HG03196 (cell line): Measurements from ENCODE around the gene PDZK1IP1.

Experiments used
- ATAC-seq: cut with Tn5 transposase; IDR thresholded peaks from one replicate; pipeline ENCODE4 v1.9.1; 2021; ENCODE audit not compliant: unreplicated experiment

PDZK1IP1 gene, protein sequence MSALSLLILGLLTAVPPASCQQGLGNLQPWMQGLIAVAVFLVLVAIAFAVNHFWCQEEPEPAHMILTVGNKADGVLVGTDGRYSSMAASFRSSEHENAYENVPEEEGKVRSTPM

DNA sequence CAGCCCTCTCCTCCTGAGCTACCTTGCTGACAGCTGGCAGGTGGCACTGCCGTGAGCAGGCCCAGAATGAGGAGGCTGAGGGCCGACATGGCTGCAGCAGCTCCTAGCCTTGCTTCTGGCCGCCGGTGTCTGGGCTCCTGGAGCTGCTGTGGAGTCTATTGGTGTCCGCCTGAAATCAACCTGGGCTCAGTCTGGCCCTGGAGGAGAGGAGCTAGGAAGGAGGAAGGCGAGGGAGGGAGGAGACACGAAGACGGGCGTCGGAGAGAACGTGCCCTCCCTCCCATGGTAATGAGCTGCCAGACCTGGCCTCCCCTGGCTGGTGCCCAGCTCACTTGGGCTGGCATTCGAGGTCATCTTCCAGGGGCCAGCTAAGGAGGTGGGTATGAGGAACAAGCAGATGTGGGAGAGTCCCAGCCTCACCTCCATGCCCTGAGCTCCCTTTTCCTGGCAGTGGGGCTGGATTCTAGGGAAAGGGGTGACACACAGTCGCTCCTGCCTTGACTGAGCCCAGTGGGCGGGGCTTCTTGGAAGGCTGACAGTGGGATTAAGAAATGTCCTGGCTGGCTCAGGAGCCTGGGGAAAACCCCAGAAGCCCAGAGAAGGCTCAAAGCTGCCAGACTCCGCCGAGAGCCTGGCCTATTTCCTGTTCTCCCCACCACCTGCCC is at the start of gene PDZK1IP1:
Gene PDZK1IP1 (minus strand): TSS at position 193 of the 665 bp plus-strand sequence. CDS start 104 bp downstream, at position 89.
- no peak for ATAC-seq

DNA sequence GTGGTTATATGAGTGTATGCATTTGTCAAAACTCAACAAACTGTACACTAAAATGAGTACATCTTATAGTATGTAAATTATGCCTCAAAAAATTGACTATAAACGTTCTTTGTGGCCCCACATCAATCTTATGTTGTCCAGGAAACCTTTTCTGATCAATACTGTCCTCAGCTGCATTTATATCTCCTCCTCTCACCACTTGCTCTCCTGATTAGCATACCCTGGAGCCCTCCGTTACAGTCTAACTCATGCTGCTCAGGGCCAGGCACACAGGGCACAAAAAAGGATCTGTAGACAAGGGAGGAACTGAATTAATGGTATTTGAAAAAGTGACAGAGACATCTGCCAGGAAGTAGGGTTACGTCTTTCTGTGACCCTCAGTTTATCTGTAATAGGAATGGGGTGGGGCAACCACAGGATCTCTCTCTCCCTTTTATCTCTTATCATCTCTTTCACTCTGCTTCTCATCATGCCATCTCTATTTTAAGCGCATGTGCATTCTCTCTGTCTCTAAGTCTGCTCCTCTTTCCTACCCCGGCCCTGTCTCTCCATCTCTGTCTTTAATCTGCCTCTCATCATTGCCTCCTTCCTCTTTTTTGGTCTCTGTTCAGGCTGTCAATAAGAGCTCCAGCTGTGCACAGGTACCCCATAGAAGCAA is 49.2 kb upstream of the PDZK1IP1 start:
- no peak for ATAC-seq

DNA sequence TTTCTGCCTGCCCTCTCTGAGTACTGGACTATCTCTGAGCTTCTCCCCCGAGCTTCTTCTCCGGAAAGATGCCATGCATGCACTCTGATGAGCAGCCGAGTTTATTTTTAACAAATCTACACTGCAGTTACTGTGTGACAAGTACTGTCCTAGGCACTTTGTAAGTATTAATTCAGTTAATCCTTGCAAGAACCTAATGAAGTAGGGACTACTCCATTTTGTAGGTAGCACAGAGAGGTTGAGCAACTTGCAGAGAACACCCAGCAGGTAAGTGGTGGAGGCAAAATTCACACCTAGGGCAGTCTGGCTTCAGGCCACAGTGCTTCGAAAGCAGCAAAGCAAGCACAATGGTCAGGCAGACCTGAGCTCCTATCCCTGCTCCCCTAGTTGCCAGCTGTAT is 46.0 kb upstream of the PDZK1IP1 start:
- no peak for ATAC-seq

DNA sequence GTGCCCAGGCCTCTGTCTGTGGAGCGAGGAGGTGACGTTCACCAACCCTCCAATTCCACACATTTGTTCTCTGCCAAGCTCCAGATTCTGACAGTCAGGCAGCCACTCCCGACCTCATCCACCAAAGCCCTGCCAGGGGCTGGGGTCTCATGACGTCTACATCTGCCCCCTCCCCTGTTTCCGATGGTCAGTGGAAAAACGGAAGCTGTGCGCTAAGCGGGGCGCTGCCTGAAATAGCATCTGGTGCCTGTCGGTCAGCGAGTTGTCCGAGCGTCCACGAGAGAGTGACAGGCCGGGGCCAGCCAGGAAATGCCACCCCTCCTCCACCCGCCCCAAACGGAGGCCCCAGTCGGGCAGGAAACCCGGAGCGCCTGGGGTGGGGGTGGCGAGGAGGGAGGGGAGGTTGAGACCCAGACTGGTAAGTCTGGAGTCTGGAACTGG is 45.4 kb upstream of the PDZK1IP1 start:
- ATAC-seq, result no peak

DNA sequence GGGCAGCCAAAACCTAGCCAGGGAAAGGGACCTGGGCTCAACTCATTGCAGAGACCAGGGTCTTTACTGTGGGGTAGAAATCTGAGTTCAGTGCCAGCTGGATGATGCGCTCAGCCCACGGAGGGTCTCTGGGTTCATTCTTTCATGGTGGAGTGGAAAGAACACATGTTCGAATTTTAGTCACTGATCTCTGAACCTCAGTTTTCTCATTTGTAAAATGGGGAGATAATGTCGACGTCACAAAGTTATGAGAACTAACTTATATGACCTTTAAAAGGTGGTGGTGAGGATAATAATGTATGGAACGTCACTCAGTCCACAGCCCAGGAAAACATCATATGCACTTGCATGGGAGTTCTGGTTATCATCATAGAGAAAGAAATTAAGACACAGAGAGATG is 43.4 kb upstream of the PDZK1IP1 start:
- ATAC-seq, result no peak

DNA sequence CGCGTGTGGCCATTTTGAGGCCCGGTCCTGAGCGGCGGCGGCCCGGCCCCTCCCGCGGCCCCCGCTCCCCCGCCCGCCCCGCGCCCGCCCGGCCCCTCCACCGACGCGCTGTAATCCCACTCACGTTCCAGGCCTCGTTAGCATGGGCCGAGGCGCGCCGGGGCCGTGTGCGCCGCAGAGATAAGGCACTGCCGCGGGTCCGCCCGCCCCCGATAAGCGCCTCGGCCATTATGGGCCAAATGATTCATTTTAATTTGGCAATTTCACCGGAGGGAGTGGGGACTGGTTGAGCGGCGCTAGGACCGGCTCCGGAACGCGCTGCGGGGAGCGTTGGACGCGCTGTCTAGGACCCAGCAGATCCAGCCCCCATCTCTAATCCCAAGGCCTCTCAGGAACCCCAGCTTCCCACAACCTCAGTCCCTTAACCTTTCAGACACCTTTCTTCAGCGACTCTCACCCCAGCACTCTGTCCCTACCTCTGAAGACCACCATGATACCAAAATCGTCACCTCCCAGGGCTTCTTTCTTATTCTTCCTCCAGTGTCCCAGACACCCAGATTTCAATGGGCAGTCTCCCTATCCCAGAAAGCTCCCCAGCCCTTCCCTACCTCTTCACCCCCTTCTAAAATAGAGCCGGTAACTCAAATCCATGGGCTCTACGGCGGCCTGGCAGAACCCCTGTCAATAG is 42.5 kb upstream of the PDZK1IP1 start, which contains the start of gene TAL1:
Gene TAL1 (minus strand): TSS at position 39 of the 688 bp plus-strand sequence. CDS start 6,337 bp downstream, outside the sequence.
- no peak for ATAC-seq

DNA sequence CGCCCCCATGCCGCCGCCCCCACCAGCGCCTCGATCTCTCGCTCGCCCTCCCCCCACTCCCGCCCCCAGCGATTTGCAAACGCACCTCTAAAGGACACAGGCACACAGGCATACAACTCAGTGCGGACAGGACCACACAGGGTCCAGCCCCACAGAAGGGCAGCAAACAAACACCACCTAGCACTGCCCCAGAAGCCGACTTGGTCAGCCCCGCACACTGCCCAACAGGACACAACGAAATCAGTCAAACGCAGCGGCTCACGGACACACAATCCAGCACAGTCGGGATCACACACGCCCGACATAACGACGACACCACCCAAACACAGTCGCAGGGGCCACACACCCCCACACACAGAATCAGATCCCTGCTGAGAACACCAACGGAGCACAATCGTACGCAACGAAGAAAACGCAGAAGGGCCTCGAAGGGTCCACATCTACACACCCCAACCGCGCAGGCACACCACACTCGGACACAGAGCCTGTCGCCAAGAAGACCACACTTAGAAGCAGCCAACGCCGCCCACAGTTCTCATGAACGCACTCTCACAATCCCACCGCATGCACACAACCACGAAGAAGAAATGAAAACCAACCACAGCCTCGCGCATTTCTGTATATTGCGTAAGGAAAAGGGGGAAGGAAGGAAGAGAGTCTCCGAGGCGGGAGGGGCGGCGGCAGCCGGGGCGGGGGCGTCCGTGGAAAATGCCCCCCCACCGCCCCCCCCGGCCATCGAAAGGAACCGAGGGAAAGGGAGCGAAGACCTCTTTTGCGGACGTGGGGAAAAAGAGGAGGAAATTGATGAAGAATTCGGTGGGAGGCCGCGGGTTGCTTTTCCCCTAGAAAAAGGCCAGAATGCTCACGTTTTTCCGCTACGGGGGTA is 41.7 kb upstream of the PDZK1IP1 start:
- ATAC-seq, result no peak

DNA sequence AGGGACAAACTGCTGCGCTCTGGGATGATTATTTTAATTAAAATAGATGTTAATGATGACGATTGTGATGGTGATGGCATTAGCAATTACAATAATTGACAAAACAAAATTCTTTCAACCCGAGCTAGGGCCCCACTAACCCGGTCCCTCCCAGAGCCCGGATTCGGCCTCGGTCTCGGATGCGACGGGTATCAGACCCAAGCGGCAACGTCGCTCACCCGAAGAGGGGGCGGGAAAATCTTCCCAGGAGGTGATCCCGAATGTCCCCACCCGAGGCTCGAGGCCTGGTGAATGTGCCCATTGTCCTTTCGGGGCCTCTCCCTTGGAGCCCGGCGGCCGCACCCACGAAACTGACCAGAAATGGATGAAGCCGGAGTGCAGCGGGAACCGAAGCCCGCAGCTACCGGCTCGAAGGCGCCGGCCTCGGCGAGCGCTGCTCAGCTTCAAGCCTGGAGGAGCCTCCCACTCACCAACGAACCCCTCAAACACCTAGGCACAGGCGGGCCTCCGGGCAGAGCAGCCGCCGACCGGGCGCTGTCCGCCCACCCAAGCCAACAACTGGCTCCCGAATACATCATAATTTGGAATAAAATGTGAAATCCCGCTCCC is 41.0 kb upstream of the PDZK1IP1 start:
- no peak for ATAC-seq

DNA sequence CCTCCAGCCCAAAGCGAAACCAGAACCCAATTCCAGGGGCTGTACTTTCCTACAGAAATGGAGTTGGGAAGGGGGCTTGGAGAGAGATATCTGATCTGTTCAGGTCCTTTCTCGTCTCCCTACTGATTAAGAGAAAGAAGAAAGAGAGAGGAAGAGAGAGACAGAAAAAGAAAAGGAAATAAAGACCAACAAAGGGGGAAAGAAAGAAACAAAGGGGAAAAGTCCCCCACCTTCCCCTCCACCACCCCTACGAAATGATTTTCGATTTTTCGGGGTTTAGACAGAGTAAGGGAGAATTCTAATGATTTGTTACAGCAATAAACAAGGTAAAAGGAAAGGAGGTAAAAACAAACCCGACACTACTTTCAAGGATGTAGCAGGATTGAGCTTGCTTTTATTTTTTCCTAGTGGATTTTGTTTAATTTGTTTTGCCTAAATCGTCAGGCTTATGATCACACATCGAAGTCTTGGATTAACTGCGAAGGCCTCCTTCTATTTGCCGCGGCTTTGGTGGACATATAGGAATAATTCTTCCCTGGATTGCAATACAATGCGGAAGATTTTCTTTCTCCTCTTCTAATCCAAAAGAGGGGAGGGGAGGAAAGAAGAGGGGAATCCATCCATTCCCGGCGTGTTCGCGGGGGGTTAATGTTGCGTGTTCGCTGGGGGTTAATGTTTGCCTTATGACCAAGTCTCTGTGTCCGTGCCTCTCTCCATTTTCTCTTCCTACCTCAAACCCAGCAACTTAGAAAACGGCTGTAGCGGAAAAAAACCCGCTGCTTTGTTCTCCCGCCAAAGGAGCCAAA is 40.3 kb upstream of the PDZK1IP1 start:
- ATAC-seq, result no peak

DNA sequence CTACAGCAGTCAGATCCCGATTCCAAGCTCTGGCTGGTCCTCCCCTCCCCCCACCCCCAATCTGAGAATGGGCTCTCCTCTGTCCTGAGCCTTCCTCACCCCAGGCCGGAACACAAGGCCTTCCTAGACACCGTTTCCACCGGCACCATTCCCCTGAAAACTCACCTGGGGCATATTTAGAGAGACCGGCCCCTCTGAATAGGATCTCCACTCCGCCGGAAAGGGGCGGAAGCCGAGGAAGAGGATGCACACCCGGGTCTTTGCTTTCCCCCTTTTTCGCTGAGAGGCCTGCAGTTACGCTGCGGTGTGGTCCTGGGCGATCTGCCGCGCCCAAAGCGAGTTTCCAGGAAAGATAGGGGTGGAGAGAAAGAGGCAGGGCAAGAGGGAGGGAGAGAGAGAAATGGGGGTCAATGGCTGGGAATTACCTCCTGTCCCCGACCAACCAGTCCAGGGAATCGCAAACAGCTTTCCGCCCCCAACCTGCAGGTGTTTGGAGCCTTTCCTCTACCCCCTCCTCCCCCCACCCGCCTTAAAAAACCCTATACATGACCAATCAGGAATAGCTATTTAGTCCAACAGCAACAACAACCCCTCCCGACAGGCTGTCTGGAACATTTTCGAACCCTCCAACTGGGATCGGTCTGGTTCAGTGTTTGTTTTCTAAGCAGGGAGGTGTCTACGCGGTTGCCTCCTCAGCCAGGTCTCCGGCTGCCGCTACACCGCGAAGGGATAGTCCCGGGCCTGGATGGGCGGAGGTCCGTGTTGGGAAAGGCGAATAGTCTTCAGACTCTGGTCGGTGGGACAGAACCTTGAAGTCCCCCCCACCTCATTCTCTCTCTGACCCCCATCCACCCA is 39.4 kb upstream of the PDZK1IP1 start:
- ATAC-seq, result no peak

DNA sequence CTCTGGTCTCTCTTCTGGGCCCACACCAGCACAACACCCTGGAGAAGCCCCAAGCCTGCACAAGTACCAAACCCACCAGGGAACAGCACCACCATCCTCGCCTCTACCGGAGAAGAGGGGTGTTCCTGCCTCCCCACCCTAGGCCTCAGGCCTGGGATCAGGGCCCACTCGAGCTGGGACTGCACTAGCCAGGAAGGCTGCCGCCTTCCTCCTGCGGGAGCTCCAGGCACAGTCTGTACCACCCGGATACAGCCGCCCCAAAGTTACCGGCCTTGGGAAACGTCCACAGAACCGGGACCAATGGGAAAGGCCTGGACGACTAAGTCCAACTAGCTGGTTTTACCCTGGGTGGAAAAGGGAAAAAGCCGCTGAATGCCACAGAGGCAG is 38.8 kb upstream of the PDZK1IP1 start:
- ATAC-seq, result no peak

DNA sequence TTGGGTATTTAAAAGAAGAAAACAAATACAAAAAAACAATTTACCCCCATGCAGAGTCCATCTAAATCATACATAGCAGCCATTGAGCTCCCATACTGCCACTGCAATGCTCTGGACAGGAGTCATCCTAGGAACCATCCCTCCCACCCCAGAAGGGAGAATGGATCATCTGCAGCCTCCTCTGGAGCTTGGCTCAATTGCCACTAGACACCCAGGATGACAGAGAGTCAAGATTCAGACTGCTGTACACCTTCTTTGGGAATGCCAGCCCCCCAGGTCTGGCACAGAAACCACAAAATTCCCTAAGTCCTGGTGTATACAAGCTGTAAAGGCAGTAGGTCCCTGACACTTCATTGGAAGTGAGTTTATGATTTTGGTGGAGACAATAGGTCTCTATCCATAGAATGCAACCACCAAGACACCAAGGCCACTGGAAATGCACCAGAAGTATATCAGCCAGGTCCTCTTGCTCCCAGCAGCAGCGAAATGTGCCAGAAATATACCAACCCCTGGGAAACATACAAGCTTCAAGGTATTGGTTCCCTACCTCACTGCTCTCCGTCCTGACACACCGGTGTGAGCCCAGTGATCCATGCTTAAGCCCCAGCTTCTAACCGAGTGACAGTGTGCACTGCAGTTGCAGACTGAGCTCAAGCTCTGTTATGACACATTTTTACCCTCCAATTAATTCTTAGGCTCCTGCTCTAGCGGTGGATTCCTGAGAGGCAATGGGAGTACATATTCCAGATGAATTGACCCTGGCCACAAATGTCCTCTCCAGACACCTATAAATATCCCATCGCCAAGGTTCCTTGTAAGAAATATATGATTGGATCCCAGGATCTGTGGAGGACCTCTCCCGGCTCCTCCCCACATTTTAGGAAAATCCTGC is 37.8 kb upstream of the PDZK1IP1 start:
- no peak for ATAC-seq

DNA sequence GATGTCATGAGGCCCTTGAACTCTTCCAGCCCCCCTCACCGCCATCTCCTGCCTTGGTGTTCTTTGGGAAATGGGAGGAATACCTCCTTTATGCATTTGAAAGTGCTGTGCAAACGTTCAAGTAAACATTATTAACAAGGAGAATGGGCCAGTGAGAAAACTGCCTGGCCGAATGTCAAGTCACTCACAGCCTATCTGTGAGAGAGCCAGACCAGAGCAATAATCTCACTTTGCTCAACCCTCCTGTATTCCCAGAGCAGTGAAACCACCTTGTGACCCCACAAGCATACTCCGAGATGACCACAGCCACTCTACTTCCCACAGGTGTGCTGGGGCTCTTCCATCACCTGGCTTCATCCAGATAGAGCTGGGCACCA is 37.0 kb upstream of the PDZK1IP1 start:
- ATAC-seq, result no peak

DNA sequence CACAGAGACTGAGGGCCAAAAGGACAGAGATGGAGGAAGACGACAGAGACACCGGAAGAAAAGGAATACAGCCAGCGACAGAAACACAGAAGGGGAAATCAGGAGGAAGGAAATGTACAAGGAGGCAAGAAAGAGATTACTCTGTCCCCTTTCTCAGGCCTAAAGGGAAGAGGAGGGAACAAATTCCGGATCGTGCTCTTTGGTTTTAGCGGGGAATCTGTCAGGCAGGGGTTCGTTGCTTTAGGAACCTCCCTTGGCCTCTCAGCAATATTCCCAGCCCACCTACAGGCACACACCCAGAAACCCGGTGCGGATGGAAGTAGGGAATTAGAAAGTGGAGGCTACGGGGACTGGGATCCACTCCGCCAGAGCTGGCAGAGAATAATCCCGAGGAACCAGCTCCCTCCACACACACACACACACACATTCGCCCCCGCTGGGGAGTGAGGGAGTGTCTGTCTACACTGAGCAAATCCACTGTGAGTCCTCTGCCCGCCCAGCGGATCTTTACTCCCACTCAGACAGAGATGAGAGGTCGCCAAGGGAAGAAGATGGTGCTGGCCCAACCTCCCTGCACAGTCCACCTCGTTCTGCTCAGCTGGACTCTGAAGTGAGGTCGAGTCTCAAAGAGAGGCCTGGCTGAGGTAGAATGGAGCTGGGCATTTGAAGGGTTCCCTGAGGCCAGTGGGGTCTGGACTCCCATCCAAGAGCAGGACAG is 36.4 kb upstream of the PDZK1IP1 start:
- no peak for ATAC-seq

DNA sequence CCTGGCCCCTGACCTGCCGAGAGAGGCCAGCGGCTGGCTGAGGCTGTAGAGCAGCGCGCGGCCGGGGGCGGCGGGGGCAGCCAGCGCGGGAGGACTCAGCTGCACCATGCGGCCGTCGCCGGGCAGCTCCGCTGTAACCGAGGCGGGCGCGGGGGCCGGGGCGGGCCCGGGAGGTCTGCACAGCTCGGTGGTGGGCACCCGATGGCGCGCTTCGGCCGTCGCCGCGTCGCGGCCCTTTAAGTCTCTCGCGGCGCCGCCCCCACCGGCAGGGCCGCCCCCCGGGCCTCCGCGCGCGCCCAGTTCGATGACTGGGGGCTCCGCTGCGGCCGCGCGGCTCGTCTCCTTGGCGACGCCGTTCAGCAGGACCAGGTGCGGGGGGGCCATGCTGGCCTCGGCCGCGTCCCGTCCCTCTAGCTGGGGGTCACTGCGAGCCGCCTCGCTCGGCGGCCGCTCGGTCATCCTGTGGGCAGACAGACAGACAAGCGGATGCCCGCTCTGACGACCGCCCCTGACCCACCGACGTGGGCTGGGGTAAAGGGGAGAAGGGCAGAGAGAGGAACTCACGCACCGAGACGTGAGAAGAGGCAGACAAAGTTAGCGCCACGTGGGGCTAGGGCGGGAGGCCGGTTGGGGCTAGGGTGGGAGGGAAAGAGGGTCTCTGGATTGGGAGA is 35.7 kb upstream of the PDZK1IP1 start:
- no peak for ATAC-seq

DNA sequence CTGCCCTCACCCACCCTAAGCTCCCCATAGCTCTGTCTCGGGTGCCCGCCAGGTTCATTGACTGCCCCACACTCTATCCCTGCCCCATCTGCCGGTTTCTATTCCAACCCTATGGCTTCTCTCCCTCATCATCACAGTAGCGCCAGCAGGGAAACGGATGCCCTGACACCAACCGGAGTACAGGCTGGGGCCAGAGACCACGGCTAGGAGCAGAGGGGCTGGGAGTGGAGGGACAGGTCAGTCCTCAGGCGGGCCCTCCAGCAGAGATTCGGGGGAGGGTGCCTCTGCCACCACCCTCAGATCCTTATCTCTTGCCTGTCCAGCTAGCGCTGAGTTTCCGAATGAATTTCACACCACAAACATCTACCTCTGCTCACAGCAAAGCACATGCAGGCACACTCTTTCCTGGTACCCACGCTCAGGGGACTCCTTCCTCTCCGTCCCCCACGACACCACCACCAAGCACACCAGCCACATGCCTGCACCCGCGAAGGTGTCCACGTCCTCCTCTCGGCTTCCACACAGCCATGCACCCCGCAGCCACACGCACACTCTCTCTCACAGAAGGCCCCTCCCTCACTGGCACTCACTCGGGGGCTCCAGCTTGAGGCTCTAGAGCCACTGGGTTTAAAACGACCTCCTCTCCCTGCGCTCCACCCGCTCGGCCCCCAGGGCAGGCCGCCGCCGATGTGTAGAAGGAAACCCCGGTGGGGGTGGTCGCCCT is 35.0 kb upstream of the PDZK1IP1 start:
- ATAC-seq, result no peak
